Measurements from ENCODE around the gene TMEFF1.

The TMEFF1 gene

GRCh38 chr9:100474924-100475276 is 2.0 kb downstream of the TMEFF1 start:
- TF ChIP-seq ZFP30 (CRISPR knock-in tag; IDR thresholded peaks at IDR 0.05) (no peak), ZNF565 (CRISPR knock-in tag; conservative IDR thresholded peaks at IDR 0.05; ENCODE audit: low read depth) (no peak), ARNTL (CRISPR knock-in tag; IDR thresholded peaks at IDR 0.05; ENCODE audit: borderline replicate concordance, low read depth) (no peak), OSR1 (CRISPR knock-in tag; IDR thresholded peaks at IDR 0.05) (no peak), TOX (CRISPR knock-in tag; IDR thresholded peaks at IDR 0.05; ENCODE audit: borderline replicate concordance) (no peak), CSRNP3 (CRISPR knock-in tag; IDR thresholded peaks at IDR 0.05) (no peak), ZNF70 (CRISPR knock-in tag; IDR thresholded peaks at IDR 0.05) (no peak), ISL1 (CRISPR knock-in tag; IDR thresholded peaks at IDR 0.05) (no peak), CSDC2 (CRISPR knock-in tag; IDR thresholded peaks at IDR 0.05) (no peak), PATZ1 (CRISPR knock-in tag; IDR thresholded peaks at IDR 0.05; ENCODE audit: borderline replicate concordance) (no peak)
- ATAC-seq, result no peak

- TF ChIP-seq POU6F1 (CRISPR knock-in tag; IDR thresholded peaks at IDR 0.05; ENCODE audit: borderline replicate concordance, low read depth) (no peak), ISL1 (CRISPR knock-in tag; IDR thresholded peaks at IDR 0.05) (no peak), TCF4 (CRISPR knock-in tag; IDR thresholded peaks at IDR 0.05; ENCODE audit: borderline replicate concordance) (no peak), SNAI2 (CRISPR knock-in tag; IDR thresholded peaks at IDR 0.05) (no peak), ZNF70 (CRISPR knock-in tag; IDR thresholded peaks at IDR 0.05) (no peak), TSHZ2 (CRISPR knock-in tag; IDR thresholded peaks at IDR 0.05) (no peak), GLIS3 (CRISPR knock-in tag; IDR thresholded peaks at IDR 0.05) (no peak), ZFP3 (CRISPR knock-in tag; IDR thresholded peaks at IDR 0.05) (no peak), ZC3H10 (CRISPR knock-in tag; IDR thresholded peaks at IDR 0.05) (no peak), OSR1 (CRISPR knock-in tag; IDR thresholded peaks at IDR 0.05) (no peak), BACH2 (CRISPR knock-in tag; IDR thresholded peaks at IDR 0.05; ENCODE audit: borderline replicate concordance) (no peak), PATZ1 (CRISPR knock-in tag; IDR thresholded peaks at IDR 0.05; ENCODE audit: borderline replicate concordance) (no peak), RARB (CRISPR knock-in tag; IDR thresholded peaks at IDR 0.05) (no peak), CSRNP3 (CRISPR knock-in tag; IDR thresholded peaks at IDR 0.05) (no peak)
- ATAC-seq, result no peak
Measured at GRCh38 chr9:100477241-100477640, 4.3 kb downstream of the TMEFF1 start.

- TF ChIP-seq PPARA (CRISPR knock-in tag; IDR thresholded peaks at IDR 0.05; ENCODE audit: borderline replicate concordance) (no peak), CREB5 (CRISPR knock-in tag; IDR thresholded peaks at IDR 0.05; ENCODE audit: low read depth) (no peak), ESRRG (CRISPR knock-in tag; IDR thresholded peaks at IDR 0.05) (no peak), ZFP30 (CRISPR knock-in tag; IDR thresholded peaks at IDR 0.05) (no peak), BACH2 (CRISPR knock-in tag; IDR thresholded peaks at IDR 0.05; ENCODE audit: borderline replicate concordance) (no peak), GLIS3 (CRISPR knock-in tag; IDR thresholded peaks at IDR 0.05) (no peak), CSDC2 (CRISPR knock-in tag; IDR thresholded peaks at IDR 0.05) (no peak), RARB (CRISPR knock-in tag; IDR thresholded peaks at IDR 0.05) (no peak)
- no peak for ATAC-seq
Measured at GRCh38 chr9:100478192-100478591, 5.2 kb downstream of the TMEFF1 start.

Measured in SK-N-SH treated with all-trans-retinoic acid at 6 μM for 48 hours (cell line).